HG02571 (cell line): ENCODE data around the gene HINT3.
"Not testable (repeated sequence)": the region's sequence is repeated elsewhere in the genome, so short reads cannot be mapped to it uniquely, and the experiment has no call there.

Experiments used
- ATAC-seq: cut with Tn5 transposase; IDR thresholded peaks from one replicate; pipeline ENCODE4 v1.9.1; 2021; ENCODE audit warnings: mild to moderate bottlenecking, moderate library complexity; ENCODE audit not compliant: unreplicated experiment

The HINT3 gene

GRCh38 chr6:125995972-125996580 is 39.5 kb downstream of the HINT3 start:
- ATAC-seq, result peak; percentile 97

DNA sequence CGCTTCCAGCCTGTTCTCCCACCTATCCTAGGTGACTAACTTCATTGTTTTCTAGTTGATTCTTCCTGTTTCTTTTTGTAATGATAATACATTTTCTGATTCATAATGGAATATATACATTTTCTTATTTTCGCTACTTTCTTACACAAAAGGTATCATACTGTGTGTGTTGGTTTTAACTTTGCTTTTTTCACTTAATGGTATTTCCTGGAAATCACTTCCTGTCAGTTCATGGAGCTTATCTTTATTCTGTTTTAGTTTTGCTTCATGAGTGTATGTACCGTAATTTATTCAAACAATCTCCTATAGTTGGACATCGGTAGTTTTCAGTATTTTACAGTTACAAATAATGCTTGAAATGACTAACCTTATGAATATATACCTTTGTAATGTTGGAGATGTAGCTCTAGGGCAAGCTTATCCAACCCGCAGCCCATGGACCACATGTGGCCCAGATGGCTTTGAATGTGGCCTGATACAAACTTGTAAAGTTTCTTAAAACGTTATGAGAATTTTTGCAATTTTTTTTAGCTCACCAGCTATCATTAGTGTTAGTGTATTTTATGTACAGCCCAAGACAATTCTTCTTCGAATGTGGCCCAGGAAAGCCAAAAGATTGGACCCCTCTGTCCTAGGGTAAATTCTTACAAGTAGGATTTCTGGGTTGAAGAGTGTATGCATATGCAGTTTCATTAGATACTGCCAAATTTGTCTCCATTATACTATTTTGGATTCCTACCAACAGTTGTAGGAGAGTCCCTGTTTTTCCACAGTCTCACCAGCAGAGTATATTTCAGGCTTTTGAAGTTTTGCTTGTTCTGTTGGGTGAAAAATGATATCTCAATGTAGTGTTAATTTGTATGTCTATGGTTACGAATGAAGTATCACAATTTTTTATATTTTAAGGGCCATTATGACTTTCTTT is 46.4 kb downstream of the HINT3 start:
- ATAC-seq, result no peak

- no peak for ATAC-seq
Observed at GRCh38 chr6:126007800-126008199, 51.2 kb downstream of the HINT3 start.

GRCh38 chr6:126010040-126010439 is 53.5 kb downstream of the HINT3 start:
- ATAC-seq, result no peak

- ATAC-seq, result no peak
Observed at GRCh38 chr6:126015863-126016262, 59.3 kb downstream of the HINT3 start.

DNA sequence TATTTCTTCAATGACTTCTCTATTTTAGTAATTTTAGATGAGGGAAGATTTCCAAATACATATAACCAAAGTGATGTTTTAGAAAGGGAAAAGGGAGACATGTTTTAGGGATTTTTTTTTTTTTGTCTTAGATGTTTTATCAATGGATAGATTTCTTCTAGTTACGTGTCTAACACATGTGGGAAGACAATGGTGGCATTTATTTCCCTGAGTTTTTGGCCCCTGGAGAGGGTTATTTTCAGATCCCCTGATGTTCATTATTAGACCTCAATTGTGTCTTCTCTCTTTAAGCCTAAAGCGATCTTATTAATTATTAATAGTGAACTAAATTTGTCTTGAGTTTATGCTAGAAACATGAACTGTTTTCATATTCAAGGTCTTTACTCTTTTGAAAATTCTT is 60.0 kb downstream of the HINT3 start:
- no peak for ATAC-seq

- ATAC-seq, result no peak
Observed at GRCh38 chr6:126017668-126018067, 61.1 kb downstream of the HINT3 start.

DNA sequence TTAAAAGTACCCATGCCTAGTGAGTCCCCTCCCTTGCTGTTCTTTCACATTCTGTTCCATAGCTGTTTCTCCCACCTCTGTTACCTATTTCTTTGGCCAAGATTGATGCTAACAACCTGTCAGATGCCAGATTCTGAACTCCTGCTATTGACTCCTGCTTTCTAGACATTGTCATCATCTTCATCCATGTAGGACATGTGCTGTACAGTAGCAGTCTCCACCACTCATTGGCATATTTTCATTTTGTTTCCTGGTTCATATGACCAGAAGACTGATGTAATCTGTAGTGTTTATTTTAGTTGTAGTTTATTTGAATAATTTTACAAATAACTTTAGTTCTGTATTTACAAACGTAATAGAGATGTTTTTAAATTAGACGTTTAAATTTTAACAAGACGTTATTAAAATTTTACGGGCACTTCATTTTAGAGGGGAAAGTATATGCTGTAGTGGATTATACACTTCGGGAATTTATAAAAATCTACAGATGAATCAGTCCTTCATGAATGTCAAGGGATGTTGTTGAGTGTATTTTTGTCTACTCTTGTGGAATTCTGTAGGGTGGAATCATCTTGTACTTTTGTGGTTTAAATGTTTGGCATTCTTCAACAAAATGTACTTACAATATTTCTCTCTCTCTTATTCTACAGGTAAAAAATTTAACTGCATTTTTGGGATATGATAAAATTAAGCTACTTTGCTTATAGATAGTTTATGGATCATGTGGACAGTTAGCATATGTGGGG is 63.9 kb downstream of the HINT3 start:
- no peak for ATAC-seq

DNA sequence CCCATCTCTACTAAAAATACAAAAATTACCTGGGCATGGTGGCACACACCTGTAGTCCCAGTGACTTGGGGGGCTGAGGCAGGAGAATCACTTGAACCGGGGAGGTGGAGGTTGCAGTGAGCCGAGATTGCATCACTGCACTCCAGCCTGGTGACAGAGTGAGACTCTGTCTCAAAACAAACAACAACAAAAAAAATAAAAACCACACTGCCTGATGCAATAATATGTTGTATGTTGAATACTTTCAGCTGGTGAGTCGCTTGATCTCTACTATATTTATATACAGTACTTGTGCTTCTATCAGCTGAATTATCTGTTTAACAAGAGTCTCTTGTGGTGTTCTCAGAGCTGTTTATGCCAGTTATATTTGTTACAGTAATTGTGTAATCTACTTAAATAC is 66.9 kb downstream of the HINT3 start:
- not testable (repeated sequence) for ATAC-seq

GRCh38 chr6:126026001-126026400 is 69.4 kb downstream of the HINT3 start:
- ATAC-seq, result no peak

DNA sequence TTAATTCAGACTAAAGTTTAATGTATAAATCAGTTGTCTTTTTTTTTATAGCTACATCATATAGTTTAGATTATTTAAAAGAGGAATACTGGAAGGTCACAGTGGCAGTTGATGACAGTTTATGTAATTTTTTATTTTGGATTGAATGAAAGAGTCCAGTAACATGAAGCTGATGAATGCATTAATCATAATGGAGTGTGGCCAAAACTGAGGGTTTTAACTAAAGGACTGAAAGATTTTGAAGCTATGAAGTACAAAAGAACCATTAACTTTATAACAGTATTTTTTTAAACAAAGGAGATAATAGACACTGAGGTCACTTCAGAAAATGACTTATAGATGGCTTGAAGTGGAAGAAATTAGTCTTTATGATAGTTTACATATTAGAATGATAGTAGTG is 71.0 kb downstream of the HINT3 start:
- no peak for ATAC-seq
